OCI-LY3 (cell line): ENCODE results near the gene TOMM40L.

ENCODE experiments used
- H2AFZ ChIP-seq: fragments of 200-600, 300-600 bp; shearing (Covaris generic); 2 replicates; pipeline ENCODE4 v1.6.0; 2014; ENCODE audit warnings: antibody characterized with exemption, low read depth, low read length
- H3K27ac ChIP-seq: fragments of 200-600, 300-600 bp; sonication (generic); 2 replicates; pipeline ENCODE4 v1.5.1; 2014; ENCODE audit warnings: mild to moderate bottlenecking, low read length, moderate library complexity, mixed read lengths
- H3K27me3 ChIP-seq: fragments of 200-600, 300-600 bp; sonication (generic); 2 replicates; pipeline ENCODE4 v1.6.1; 2014; ENCODE audit warnings: low read depth, low read length, mixed read lengths
- H3K36me3 ChIP-seq: fragments of 200-600, 300-600 bp; sonication (generic); replicated peaks from 2 replicates; pipeline ENCODE3; 2014; ENCODE audit warnings: low read depth, low read length, mixed read lengths
- H3K4me1 ChIP-seq: fragments of 300-600, 200-600 bp; sonication (generic); 2 replicates; pipeline ENCODE4 v1.6.1; 2014; ENCODE audit warnings: low read length, mixed read lengths
- H3K4me2 ChIP-seq: fragments of 200-600, 300-600 bp; sonication (generic); 2 replicates; pipeline ENCODE4 v1.6.1; 2014; ENCODE audit warnings: low read length, mixed read lengths
- H3K4me3 ChIP-seq: fragments of 300-600, 200-600 bp; sonication (generic); 2 replicates; pipeline ENCODE4 v1.5.1; 2014; ENCODE audit warnings: antibody characterized with exemption, mild to moderate bottlenecking, low read length, moderate library complexity
- H3K79me2 ChIP-seq: fragments of 300-600, 200-600 bp; shearing (Covaris generic); 2 replicates; pipeline ENCODE4 v1.6.1; 2014; ENCODE audit warnings: mild to moderate bottlenecking, low read length, mixed read lengths
- H3K9ac ChIP-seq: fragments of 300-600, 200-600 bp; shearing (Covaris generic); 2 replicates; pipeline ENCODE4 v1.6.0; 2014; ENCODE audit warnings: mild to moderate bottlenecking, low read length, moderate library complexity
- H3K9me3 ChIP-seq: fragments of 200-600, 300-600 bp; shearing (Covaris generic); 2 replicates; pipeline ENCODE4 v1.6.1; 2014; ENCODE audit warnings: low read length, mixed read lengths; ENCODE audit not compliant: insufficient read depth
- H4K20me1 ChIP-seq: fragments of 200-600, 300-600 bp; sonication (generic); 2 replicates; pipeline ENCODE4 v1.6.1; 2016; ENCODE audit warnings: low read length, mixed read lengths; ENCODE audit not compliant: insufficient read depth
- EZH2phosphoT487 ChIP-seq: fragments of 200-600 bp; shearing (Covaris generic); IDR thresholded peaks from 2 replicates; pipeline ENCODE4 v1.6.1; 2018; ENCODE audit warnings: antibody characterized with exemption, mixed run types, low read depth
- TF ChIP-seq, protein P1 (sequence below): fragments of 200-600, 300-600 bp; sonication (generic); IDR thresholded peaks from 2 replicates; pipeline ENCODE4 v1.5.1; 2014; ENCODE audit warnings: antibody characterized with exemption, low read length, low read depth

TOMM40L gene

DNA sequence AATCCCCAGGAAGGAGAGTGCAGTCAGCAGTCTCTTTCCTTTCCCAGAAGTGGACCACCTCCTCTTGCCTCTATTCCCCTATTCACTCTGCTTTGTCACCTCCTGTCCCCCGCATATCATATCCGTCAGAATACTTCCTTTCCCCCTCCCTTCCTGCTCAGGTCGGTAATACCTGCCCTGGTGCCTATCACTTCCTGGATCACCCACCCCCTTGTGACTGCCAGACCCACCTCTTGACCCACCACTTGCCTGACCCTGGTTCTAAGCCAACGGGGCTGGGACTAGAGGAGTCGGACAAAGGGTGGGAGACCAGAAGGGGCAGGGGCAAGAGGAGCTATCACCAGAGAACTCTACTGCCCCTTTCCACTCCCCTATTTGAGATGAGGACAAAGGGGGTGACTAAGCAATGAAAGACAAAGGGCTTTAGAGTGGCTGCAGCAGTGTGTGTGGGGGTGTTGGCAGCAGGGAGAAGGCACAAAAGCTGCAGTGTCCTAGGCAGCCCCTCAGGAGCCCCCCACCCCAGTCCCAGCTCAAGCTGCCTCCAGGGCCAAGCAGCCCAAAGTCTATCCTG, 25.4 kb upstream of the TOMM40L start:
- peaks cover 20% of the 10 kb centered on the region for H3K79me2 ChIP-seq
- no peak overlapping the region for H3K4me3 ChIP-seq
- no peaks in the 10 kb centered on the region for H3K9me3 ChIP-seq
- H3K27ac ChIP-seq = no peak overlapping the region
- peaks cover 15% of the 10 kb centered on the region for H3K36me3 ChIP-seq
- no peaks in the 10 kb centered on the region for H3K27me3 ChIP-seq
- TF ChIP-seq, protein P1, sequence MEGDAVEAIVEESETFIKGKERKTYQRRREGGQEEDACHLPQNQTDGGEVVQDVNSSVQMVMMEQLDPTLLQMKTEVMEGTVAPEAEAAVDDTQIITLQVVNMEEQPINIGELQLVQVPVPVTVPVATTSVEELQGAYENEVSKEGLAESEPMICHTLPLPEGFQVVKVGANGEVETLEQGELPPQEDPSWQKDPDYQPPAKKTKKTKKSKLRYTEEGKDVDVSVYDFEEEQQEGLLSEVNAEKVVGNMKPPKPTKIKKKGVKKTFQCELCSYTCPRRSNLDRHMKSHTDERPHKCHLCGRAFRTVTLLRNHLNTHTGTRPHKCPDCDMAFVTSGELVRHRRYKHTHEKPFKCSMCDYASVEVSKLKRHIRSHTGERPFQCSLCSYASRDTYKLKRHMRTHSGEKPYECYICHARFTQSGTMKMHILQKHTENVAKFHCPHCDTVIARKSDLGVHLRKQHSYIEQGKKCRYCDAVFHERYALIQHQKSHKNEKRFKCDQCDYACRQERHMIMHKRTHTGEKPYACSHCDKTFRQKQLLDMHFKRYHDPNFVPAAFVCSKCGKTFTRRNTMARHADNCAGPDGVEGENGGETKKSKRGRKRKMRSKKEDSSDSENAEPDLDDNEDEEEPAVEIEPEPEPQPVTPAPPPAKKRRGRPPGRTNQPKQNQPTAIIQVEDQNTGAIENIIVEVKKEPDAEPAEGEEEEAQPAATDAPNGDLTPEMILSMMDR = no peak
- TF ChIP-seq EZH2phosphoT487 = no peak
- no peaks in the 10 kb centered on the region for H4K20me1 ChIP-seq
- H2AFZ ChIP-seq = 0 out of 2 replicates have a peak overlapping the region, but pooled peaks have one; percentile 33
- H3K4me1 ChIP-seq = peaks cover 34% of the 10 kb centered on the region
- no peak overlapping the region for H3K9ac ChIP-seq
- 0 out of 2 replicates have a peak overlapping the region, but pooled peaks have one; percentile 5 for H3K4me2 ChIP-seq

DNA sequence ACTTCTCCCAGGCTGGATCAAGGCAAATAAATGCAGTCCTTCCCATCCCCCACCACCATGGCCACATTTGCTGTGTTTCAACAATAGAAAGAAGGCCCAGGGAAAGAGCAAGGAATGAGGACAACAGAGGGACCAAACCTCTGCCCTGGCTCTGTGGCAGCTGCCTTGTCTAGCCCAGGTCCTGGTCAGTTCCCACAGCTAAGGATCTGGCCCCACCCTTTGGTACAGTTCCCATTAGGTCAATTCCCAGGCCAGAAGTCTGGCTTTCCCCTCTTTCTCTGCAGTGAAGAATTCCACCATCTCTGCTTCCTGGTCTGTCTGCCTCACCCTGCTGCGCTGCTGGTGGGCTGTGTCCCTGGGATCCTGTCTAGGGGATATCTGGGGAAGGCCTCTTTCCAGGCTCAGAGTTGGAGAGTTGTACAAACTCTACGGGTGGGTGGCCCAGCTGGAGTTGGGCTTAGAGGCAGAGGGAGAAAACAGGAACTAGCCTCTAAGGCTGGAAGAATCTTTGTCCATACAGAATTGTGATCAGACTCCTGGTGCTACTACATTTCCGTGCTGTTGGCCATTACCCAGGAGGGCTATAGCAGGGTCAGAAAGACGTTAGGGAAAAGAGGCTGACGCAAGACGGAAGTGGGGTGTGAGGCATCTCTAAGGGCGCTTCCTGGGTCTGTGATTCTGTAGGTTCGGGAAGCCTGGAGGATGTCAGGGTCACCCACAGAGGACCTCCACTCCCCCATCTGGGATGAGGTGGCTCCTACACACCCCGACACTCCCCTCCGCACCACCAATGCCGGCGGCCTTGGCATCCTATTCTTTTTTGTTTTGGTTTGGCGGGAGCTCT, 24.6 kb upstream of the TOMM40L start:
- H3K79me2 ChIP-seq = peaks cover 20% of the 10 kb centered on the region
- no peaks in the 10 kb centered on the region for H4K20me1 ChIP-seq
- H3K27ac ChIP-seq = peak overlapping the region; percentile 62
- peak overlapping the region; percentile 91 for H3K4me3 ChIP-seq
- H3K4me2 ChIP-seq = peak overlapping the region; percentile 86
- peaks cover 28% of the 10 kb centered on the region for H3K4me1 ChIP-seq
- H3K27me3 ChIP-seq = no peaks in the 10 kb centered on the region
- H2AFZ ChIP-seq = peak overlapping the region; percentile 84
- H3K9me3 ChIP-seq = no peaks in the 10 kb centered on the region
- peaks cover 22% of the 10 kb centered on the region for H3K36me3 ChIP-seq
- TF ChIP-seq, protein P1 = no peak
- no peak for TF ChIP-seq EZH2phosphoT487
- H3K9ac ChIP-seq = peak overlapping the region; percentile 96

DNA sequence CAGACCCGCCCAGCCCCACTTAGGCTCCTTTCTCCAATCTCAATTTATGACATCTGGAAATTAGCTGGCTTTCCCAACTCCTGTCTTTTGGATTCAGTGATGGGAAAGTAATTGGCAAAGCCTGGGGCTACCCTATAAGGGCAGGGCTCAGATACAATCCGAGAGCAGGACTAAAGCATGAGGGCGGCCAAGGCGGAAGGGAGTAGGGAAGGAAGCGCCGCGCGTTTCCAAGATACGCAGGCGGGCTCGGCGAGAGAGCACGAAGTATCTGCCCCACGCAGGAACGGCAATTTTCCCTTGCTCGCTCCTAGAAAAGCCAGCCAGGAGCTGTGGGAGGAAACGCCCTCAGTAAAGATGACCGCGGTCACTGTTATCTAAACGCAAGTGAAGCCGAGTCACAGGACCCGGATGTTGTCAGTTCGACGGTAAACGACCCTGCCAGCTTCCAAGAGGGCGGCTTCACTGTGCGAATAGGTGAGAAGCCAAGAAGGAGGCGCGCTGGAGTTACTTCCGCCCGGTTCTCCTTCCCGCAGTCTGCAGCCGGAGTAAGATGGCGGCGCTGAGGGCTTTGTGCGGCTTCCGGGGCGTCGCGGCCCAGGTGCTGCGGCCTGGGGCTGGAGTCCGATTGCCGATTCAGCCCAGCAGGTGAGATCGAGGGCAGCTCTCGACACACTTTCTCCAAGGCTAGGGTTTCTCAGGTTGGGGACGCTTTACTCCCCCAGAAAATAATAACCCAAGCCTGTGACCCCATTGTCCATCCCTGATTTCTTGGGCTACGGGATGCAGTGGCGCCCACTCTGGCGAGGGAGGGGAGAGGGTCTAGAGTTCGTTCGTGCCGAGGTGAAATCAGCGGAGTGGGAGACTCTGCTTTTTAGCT, 23.8 kb upstream of the TOMM40L start, which contains the start of gene NDUFS2:
Gene NDUFS2, plus strand, starts transcription at position 532 of the 877 bp plus-strand sequence. Its CDS starts 19 bp downstream, at position 551.
- peak within 1 kb of the TSS; percentile 96 for H3K9ac ChIP-seq
- peak within 1 kb of the TSS; percentile 86 for H3K4me2 ChIP-seq
- no peaks in the 10 kb centered on the region for H3K27me3 ChIP-seq
- H3K9me3 ChIP-seq = no peaks in the 10 kb centered on the region
- H2AFZ ChIP-seq = peak within 1 kb of the TSS; percentile 84
- no peaks in the 10 kb centered on the region for H4K20me1 ChIP-seq
- peaks cover 28% of the 10 kb centered on the region for H3K4me1 ChIP-seq
- H3K36me3 ChIP-seq = peaks cover 30% of the 10 kb centered on the region
- TF ChIP-seq, protein P1 = peak; percentile 43
- TF ChIP-seq EZH2phosphoT487 = no peak
- H3K27ac ChIP-seq = peak within 1 kb of the TSS; percentile 62
- peaks cover 20% of the 10 kb centered on the region for H3K79me2 ChIP-seq
- H3K4me3 ChIP-seq = peak within 1 kb of the TSS; percentile 91
